Esophagus muscularis mucosa (tissue), 3 donors: ENCODE data around the gene SRGN.

Experiments
- CTCF ChIP-seq, 3 experiments: fragments of 200-600 bp in 2 of 3; fragments of 450-650 bp in 1 of 3; sonication (generic) in 2 of 3; IDR thresholded peaks; one replicate each; pipeline ENCODE4 v1.5.1; 2017 to 2019; ENCODE audit warnings: antibody characterized with exemption in 3 of 3, mild to moderate bottlenecking in 2 of 3, moderate library complexity in 1 of 3
- POLR2A ChIP-seq: fragments of 450-650 bp; IDR thresholded peaks from one replicate; pipeline ENCODE4 v1.6.1; 2017; ENCODE audit warnings: antibody characterized with exemption, moderate library complexity, mild to moderate bottlenecking, low read depth
- POLR2AphosphoS5 ChIP-seq, 2 donors: sonication (generic); formaldehyde crosslinking; IDR thresholded peaks; one replicate each; pipeline ENCODE4 v1.6.1; 2017; ENCODE audit warnings: antibody characterized with exemption in 2 of 2

- no peak for TF ChIP-seq CTCF (IDR thresholded peaks at IDR 0.05)
- TF ChIP-seq POLR2A = no peak
- no peak for TF ChIP-seq POLR2AphosphoS5 (IDR thresholded peaks at IDR 0.05)
Observed at GRCh38 chr10:69097729-69098128, 9.8 kb downstream of the SRGN start.
